CD4-positive, alpha-beta T cell treated with Interleukin-1 beta for 1 hour (primary cell): Measurements from ENCODE around the gene SBNO2.
A peak's percentile ranks its signal among the peaks of the same experiment; 100 is the strongest.
"Not testable (repeated sequence)": the region's sequence is repeated elsewhere in the genome, so short reads cannot be mapped to it uniquely, and the experiment has no call there.

ENCODE experiments used
- DNase-seq, 2 donors: peaks; one replicate each; pipeline ENCODE4 v3.0.0-alpha.2; 2020 to 2022

SBNO2 gene

GRCh38 chr19:1132552-1133383 lies 41.3 kb downstream of the SBNO2 start:
- peak; percentile 42 to 53 for DNase-seq

GRCh38 chr19:1131718-1132551 lies 42.1 kb downstream of the SBNO2 start:
- DNase-seq = peak; percentile 86 to 87

GRCh38 chr19:1130771-1131717 lies 43.0 kb downstream of the SBNO2 start:
- peak; percentile 26 to 51 for DNase-seq

- no peak for DNase-seq
Observed at GRCh38 chr19:1129535-1129934, 44.5 kb downstream of the SBNO2 start.

GRCh38 chr19:1129084-1129483 lies 45.0 kb downstream of the SBNO2 start:
- not testable (repeated sequence) for DNase-seq

- no peak for DNase-seq
Observed at GRCh38 chr19:1128106-1128505, 46.0 kb downstream of the SBNO2 start.

GRCh38 chr19:1126984-1127760 lies 46.9 kb downstream of the SBNO2 start:
- DNase-seq = no peak

GRCh38 chr19:1125601-1126467 lies 48.2 kb downstream of the SBNO2 start:
- no peak for DNase-seq

GRCh38 chr19:1123885-1124677 lies 50.0 kb downstream of the SBNO2 start:
- no peak for DNase-seq

- no peak for DNase-seq
Observed at GRCh38 chr19:1123381-1123780, 50.7 kb downstream of the SBNO2 start.

- DNase-seq = peak in 1 of 2 donors; percentile 50
Observed at GRCh38 chr19:1122972-1123363, 51.1 kb downstream of the SBNO2 start.

GRCh38 chr19:1122021-1122971 lies 51.8 kb downstream of the SBNO2 start:
- no peak for DNase-seq

- DNase-seq = no peak
Observed at GRCh38 chr19:1121395-1121794, 52.7 kb downstream of the SBNO2 start.

GRCh38 chr19:1119475-1120217 lies 54.4 kb downstream of the SBNO2 start:
- DNase-seq = no peak

- no peak for DNase-seq
Observed at GRCh38 chr19:1118999-1119398, 55.1 kb downstream of the SBNO2 start.

- DNase-seq = no peak
Observed at GRCh38 chr19:1117654-1118053, 56.4 kb downstream of the SBNO2 start.

GRCh38 chr19:1116726-1117581 lies 57.1 kb downstream of the SBNO2 start:
- no peak for DNase-seq
